Measurements from ENCODE around the gene PILRB.
"Not testable (repeated sequence)": the region's sequence is repeated elsewhere in the genome, so short reads cannot be mapped to it uniquely, and the experiment has no call there.

The PILRB gene

DNA sequence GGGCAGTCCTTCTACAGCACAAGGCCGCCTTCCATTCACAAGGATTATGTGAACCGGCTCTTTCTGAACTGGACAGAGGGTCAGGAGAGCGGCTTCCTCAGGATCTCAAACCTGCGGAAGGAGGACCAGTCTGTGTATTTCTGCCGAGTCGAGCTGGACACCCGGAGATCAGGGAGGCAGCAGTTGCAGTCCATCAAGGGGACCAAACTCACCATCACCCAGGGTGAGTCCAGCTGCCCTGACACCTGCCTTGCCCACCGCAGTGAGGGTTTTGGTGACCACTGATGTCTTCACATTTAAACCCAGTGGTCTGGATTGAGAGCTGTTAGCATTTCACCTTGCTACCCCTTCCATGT, 918 bp downstream of the PILRB start:
- no peak overlapping the region for H3K9ac ChIP-seq (ENCODE audit: low read depth, low read length)
- no peak overlapping the region for H3K4me3 ChIP-seq (ENCODE audit: low read length)
- peaks cover 77% of the 10 kb centered on the region for H3K36me3 ChIP-seq (ENCODE audit: insufficient read depth, low read length)
- no peak overlapping the region for H3K4me2 ChIP-seq (ENCODE audit: low read length)
- no peaks in the 10 kb centered on the region for H3K4me1 ChIP-seq (ENCODE audit: control insufficient read depth, insufficient read depth, low read length)
- H3K9me3 ChIP-seq (replicated peaks; ENCODE audit: low read length) = no peaks in the 10 kb centered on the region
- no peaks in the 10 kb centered on the region for H3K27me3 ChIP-seq (ENCODE audit: control insufficient read depth, insufficient read depth, low read length)

DNA sequence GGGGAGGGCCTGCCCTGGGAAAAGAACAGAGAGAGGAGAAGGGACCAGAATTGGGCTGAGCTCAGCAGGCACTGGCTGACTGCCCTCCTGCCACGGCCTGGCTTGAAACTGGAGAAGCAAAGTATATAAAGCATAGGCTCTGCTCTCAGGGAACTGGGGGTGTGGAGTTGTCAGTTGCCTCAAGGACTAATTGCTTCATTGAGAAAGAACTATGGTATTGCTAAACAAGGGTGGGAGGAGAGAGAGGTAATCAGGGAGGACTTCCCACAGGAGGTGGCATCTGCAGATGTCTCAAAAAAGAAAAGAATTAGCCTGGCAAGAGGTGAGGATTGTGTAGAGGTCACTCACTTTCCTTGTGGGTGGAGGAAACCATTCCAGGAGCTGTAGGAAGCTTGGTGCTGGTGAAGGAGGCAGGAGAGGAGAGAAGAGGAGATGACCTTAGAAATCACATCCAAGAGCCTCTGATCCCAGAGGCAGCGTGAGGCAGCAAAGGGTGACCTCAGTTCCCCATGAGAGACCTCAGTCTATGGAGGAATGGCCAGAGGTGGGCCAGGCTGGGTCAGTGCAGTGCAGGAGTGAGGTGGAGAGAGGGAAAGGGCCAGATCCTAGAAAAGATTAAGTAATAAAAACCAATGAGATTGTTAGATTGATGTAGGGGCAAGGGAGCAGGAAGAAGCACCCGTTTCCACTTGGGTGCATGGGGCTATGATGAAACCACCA, 2.4 kb downstream of the PILRB start:
- Histone ChIP-seq H3K36me3 (ENCODE audit: insufficient read depth, low read length) (peaks cover 69% of the 10 kb centered on the region), H3K4me1 (ENCODE audit: control insufficient read depth, insufficient read depth, low read length) (no peaks in the 10 kb centered on the region), H3K9me3 (replicated peaks; ENCODE audit: low read length) (no peaks in the 10 kb centered on the region)

DNA sequence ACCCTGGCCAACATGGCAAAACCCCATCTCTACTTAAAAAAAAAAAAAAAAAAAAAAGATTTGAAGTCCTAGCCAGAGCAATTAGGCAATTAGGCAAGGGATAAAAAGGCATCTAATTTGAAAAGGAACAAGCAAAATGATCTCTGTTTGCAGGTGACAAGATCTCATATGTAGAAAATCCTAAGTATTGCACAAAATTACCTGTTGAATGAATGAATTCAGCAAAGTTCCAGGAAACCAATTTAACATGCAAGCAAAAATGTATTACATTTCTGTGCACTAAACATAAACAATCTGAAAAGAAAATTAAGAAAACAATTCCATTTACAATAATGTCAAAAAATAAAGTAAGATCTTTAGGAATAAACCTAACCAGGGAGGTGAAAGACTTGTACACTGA, 5.2 kb downstream of the PILRB start:
- H3K9me3 ChIP-seq (replicated peaks; ENCODE audit: low read length) = no peaks in the 10 kb centered on the region
- peaks cover 53% of the 10 kb centered on the region for H3K36me3 ChIP-seq (ENCODE audit: insufficient read depth, low read length)
- H3K4me2 ChIP-seq (ENCODE audit: low read length) = no peak overlapping the region
- H3K9ac ChIP-seq (ENCODE audit: low read depth, low read length) = no peak overlapping the region
- no peaks in the 10 kb centered on the region for H3K27me3 ChIP-seq (ENCODE audit: control insufficient read depth, insufficient read depth, low read length)
- no peak overlapping the region for H3K4me3 ChIP-seq (ENCODE audit: low read length)
- H3K4me1 ChIP-seq (ENCODE audit: control insufficient read depth, insufficient read depth, low read length) = no peaks in the 10 kb centered on the region

More for the DNA sequence above, 2.4 kb downstream of the PILRB start:
- Histone ChIP-seq H3K27me3 (ENCODE audit: control insufficient read depth, insufficient read depth, low read length) (no peaks in the 10 kb centered on the region), H3K4me2 (ENCODE audit: low read length) (no peak overlapping the region), H3K4me3 (ENCODE audit: low read length) (no peak overlapping the region), H3K9ac (ENCODE audit: low read depth, low read length) (no peak overlapping the region)

DNA sequence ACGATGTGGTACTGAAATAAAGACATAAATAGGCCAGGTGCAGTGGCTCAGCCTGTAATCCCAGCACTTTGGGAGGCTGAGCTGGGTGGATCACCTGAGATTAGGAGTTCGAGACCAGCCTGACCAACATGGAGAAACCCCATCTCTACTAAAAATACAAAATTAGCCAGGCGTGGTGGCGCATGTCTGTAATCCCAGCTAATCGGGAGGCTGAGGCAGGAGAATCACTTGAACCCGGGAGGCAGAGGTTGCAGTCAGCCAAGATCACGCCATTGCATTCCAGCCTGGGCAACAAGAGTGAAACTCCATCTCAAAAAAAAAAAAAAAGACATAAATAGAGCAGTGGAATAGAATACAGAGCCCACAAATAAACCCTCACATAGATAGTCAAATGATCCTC, 5.9 kb downstream of the PILRB start:
- H3K9ac ChIP-seq (ENCODE audit: low read depth, low read length); H3K4me1 ChIP-seq (ENCODE audit: control insufficient read depth, insufficient read depth, low read length); H3K9me3 ChIP-seq (replicated peaks; ENCODE audit: low read length); H3K4me3 ChIP-seq (ENCODE audit: low read length); H3K27me3 ChIP-seq (ENCODE audit: control insufficient read depth, insufficient read depth, low read length); H3K4me2 ChIP-seq (ENCODE audit: low read length): not testable (repeated sequence)
- peaks cover 46% of the 10 kb centered on the region for H3K36me3 ChIP-seq (ENCODE audit: insufficient read depth, low read length)

DNA sequence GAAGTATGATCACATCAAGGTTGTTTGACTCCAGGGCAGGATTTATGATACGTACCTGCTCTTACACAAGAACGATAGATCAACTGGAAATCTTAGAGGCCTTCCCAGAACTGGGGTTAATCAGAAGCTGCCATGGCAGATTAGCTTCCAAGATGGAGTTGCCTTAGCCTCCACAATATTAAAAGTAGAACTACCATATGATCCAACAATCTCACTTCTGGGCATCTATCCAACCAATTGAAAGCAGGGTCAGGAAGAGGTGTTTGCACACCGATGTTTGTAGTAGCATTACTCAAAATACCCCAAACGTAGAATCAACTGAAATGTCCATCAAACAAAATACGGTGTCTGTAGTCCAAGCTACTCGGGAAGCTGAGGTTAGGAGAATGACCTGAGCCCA, 6.6 kb downstream of the PILRB start:
- no peaks in the 10 kb centered on the region for H3K27me3 ChIP-seq (ENCODE audit: control insufficient read depth, insufficient read depth, low read length)

DNA sequence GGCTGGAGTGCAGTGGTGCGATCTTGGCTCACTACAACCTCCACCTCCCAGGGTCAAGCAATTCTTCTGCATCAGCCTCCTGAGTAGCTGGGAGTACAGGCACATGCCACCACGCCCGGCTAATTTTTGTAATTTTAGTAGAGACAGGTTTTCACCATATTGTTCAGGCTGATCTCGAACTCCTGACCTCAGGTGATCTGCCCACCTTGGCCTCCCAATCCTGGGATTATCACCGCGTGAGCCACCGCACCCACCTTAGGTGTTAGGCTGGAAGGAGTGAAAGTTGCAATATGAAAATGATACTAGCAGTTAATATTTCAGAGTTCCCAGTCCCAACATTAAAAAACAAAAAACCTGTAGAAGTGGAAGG, 8.1 kb downstream of the PILRB start:
- not testable (repeated sequence) for H3K4me2 ChIP-seq (ENCODE audit: low read length); H3K9ac ChIP-seq (ENCODE audit: low read depth, low read length); H3K4me1 ChIP-seq (ENCODE audit: control insufficient read depth, insufficient read depth, low read length); H3K9me3 ChIP-seq (replicated peaks; ENCODE audit: low read length); H3K4me3 ChIP-seq (ENCODE audit: low read length); H3K27me3 ChIP-seq (ENCODE audit: control insufficient read depth, insufficient read depth, low read length)
- H3K36me3 ChIP-seq (ENCODE audit: insufficient read depth, low read length) = peaks cover 29% of the 10 kb centered on the region

More for the DNA sequence above, 6.6 kb downstream of the PILRB start:
- Histone ChIP-seq H3K36me3 (ENCODE audit: insufficient read depth, low read length) (peaks cover 40% of the 10 kb centered on the region), H3K4me1 (ENCODE audit: control insufficient read depth, insufficient read depth, low read length) (no peaks in the 10 kb centered on the region), H3K9ac (ENCODE audit: low read depth, low read length) (no peak overlapping the region), H3K9me3 (replicated peaks; ENCODE audit: low read length) (no peaks in the 10 kb centered on the region), H3K4me3 (ENCODE audit: low read length) (no peak overlapping the region), H3K4me2 (ENCODE audit: low read length) (no peak overlapping the region)

DNA sequence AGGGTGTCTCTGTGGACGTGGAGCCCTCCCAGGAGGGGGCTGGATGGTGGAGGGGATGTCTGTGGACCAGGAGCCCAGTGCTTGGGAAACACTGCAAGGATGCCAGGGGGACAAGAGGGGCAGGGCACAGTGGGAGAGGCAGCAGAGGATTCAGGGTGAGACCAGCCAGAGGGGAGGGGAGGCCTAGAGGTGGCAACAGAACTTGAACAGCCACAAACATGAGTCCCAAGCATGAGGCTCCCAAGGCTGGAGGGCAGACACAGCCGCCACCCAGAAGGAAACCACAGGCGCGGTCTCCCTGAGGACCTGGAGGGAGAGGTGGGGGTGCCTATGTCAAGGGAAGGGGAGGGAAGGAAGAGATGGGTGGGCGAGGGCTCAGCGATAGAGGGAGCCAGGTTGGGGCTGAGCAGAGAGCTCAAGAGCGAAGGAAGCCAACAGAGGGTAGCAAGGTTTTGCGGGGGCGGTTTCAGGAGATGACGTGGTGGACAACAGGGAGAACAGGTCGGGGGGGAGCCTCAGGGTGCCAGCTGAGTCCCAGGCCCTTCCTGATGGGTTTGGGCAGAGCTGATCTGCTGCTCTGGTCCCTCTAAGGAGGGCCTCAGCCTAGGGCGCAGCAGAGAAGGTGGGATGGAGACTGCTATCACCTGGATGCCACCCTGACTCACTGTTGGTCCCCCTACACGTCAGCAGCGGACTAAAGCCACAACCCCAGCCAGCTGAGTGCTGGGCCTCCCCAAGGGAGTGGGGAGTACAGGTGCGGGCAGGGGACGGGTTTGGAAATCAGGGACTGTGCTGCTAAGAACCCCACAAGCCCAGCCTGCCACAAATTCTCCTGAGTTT, 8.7 kb downstream of the PILRB start:
- H3K4me3 ChIP-seq (ENCODE audit: low read length) = no peak overlapping the region
- no peaks in the 10 kb centered on the region for H3K4me1 ChIP-seq (ENCODE audit: control insufficient read depth, insufficient read depth, low read length)
- no peak overlapping the region for H3K9ac ChIP-seq (ENCODE audit: low read depth, low read length)
- peaks cover 22% of the 10 kb centered on the region for H3K36me3 ChIP-seq (ENCODE audit: insufficient read depth, low read length)
- H3K27me3 ChIP-seq (ENCODE audit: control insufficient read depth, insufficient read depth, low read length) = no peaks in the 10 kb centered on the region
- no peak overlapping the region for H3K4me2 ChIP-seq (ENCODE audit: low read length)
- H3K9me3 ChIP-seq (replicated peaks; ENCODE audit: low read length) = no peaks in the 10 kb centered on the region

DNA sequence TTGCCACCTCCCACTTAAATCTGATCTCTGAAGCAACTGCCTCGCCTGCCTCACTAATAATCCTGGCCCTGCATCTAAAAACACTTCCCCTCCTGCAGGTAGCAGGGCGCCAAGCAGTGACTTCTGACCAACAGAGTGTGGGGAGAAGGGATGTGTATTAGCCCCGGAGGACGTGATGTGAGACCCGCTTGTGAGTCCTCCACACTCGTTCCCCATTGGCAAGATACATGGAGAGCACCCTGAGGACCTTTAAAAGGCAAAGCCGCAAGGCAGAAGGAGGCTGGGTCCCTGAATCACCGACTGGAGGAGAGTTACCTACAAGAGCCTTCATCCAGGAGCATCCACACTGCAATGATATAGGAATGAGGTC, 9.3 kb downstream of the PILRB start:
- H3K4me3 ChIP-seq (ENCODE audit: low read length) = no peak overlapping the region
- no peaks in the 10 kb centered on the region for H3K27me3 ChIP-seq (ENCODE audit: control insufficient read depth, insufficient read depth, low read length)
- H3K4me1 ChIP-seq (ENCODE audit: control insufficient read depth, insufficient read depth, low read length) = peaks cover 4% of the 10 kb centered on the region
- peaks cover 16% of the 10 kb centered on the region for H3K36me3 ChIP-seq (ENCODE audit: insufficient read depth, low read length)
- no peaks in the 10 kb centered on the region for H3K9me3 ChIP-seq (replicated peaks; ENCODE audit: low read length)
- H3K4me2 ChIP-seq (ENCODE audit: low read length) = no peak overlapping the region
- no peak overlapping the region for H3K9ac ChIP-seq (ENCODE audit: low read depth, low read length)

DNA sequence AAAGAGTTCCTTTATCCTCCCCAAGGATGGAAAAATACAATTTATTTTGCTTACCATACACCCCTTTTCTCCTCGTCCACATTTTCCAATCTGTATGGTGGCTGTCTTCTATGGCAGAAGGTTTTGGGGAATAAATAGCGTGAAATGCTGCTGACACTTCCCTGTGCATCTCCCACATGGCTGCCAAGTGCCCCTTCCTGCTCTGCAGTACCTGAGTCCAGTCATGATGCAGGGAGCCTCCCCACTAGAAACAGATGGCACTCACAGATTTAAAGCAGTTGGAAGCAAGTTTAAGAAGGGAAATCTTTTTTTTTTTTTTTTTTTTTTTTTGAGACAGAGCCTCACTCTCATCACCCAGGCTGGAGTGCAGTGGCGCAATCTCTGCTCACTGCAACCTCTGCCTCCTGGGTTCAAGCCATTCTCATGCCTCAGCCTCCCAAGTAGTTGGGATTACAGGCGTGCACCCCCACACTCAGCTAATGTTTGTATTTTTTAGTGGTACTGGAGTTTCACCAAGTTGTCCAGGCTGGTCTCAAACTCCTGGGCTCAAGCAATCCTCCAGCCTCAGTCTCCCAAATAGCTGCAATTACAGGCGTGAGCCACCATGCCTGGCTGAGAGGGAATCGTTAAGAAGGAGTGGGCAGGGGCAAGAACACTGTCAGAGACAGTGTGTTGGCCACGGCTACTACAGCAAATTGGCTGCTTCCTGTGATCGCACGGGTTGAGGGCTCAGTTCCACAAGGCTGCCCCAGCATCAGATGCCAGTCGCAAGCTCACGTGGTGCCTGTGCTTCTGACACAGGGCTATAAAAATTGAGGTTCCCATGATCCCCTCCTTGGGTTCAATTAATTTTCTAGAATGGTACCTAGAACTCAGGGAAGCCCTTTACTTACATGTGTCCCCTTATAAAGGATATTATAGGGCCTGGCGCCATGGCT, 10.0 kb downstream of the PILRB start:
- peaks cover 14% of the 10 kb centered on the region for H3K36me3 ChIP-seq (ENCODE audit: insufficient read depth, low read length)
- H3K4me1 ChIP-seq (ENCODE audit: control insufficient read depth, insufficient read depth, low read length) = peaks cover 7% of the 10 kb centered on the region
- H3K27me3 ChIP-seq (ENCODE audit: control insufficient read depth, insufficient read depth, low read length) = no peaks in the 10 kb centered on the region
- no peak overlapping the region for H3K4me2 ChIP-seq (ENCODE audit: low read length)
- no peak overlapping the region for H3K4me3 ChIP-seq (ENCODE audit: low read length)
- H3K9ac ChIP-seq (ENCODE audit: low read depth, low read length) = no peak overlapping the region
- H3K9me3 ChIP-seq (replicated peaks; ENCODE audit: low read length) = no peaks in the 10 kb centered on the region

DNA sequence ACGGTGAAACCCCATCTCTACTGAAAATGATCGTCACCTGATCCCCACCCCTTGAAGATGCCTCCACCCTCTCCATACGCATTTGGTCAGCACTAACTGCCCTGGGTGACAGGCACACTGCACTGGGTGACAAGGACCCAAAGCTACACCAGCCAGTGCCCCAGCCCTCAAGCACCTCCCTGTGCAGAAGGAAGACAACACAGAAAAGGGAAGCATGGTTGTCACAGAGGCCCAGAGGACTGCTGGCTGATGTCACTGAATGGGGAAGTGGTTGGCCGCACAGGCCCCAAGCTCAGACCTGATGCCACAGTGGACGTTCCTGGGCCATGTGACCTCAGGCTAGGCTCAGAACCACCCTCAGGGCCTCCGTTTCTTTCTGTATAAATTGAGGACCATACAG, 11.2 kb downstream of the PILRB start:
- H3K9me3 ChIP-seq (replicated peaks; ENCODE audit: low read length) = no peaks in the 10 kb centered on the region
- H3K4me1 ChIP-seq (ENCODE audit: control insufficient read depth, insufficient read depth, low read length) = peaks cover 7% of the 10 kb centered on the region
- peaks cover 5% of the 10 kb centered on the region for H3K36me3 ChIP-seq (ENCODE audit: insufficient read depth, low read length)
- H3K4me3 ChIP-seq (ENCODE audit: low read length) = no peak overlapping the region
- no peak overlapping the region for H3K9ac ChIP-seq (ENCODE audit: low read depth, low read length)
- no peak overlapping the region for H3K4me2 ChIP-seq (ENCODE audit: low read length)
- no peaks in the 10 kb centered on the region for H3K27me3 ChIP-seq (ENCODE audit: control insufficient read depth, insufficient read depth, low read length)

DNA sequence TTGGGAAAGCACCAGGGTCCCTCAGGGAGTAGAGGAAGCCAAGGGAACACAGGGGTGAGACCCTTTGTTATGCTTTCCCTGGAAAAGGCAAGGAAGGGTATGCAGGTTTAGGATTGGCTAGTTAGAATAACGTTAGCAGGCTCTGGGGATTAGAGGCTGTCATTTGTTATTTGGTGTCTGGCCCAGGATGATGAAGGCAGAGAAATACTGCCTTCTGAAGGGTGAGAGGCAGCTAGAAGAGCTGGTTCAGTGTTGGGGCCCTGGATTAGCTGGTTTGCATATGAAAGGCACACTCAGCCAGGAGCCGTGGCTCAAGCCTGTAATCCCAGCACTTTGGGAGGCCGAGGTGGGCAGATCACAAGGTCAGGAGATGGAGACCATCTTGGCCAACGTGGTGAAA, 12.4 kb downstream of the PILRB start:
- no peak overlapping the region for H3K4me3 ChIP-seq (ENCODE audit: low read length)
- H3K4me1 ChIP-seq (ENCODE audit: control insufficient read depth, insufficient read depth, low read length) = peaks cover 7% of the 10 kb centered on the region
- H3K9ac ChIP-seq (ENCODE audit: low read depth, low read length) = no peak overlapping the region
- no peaks in the 10 kb centered on the region for H3K36me3 ChIP-seq (ENCODE audit: insufficient read depth, low read length)
- no peak overlapping the region for H3K4me2 ChIP-seq (ENCODE audit: low read length)
- no peaks in the 10 kb centered on the region for H3K27me3 ChIP-seq (ENCODE audit: control insufficient read depth, insufficient read depth, low read length)
- no peaks in the 10 kb centered on the region for H3K9me3 ChIP-seq (replicated peaks; ENCODE audit: low read length)
